GM21515 (cell line): Measurements from ENCODE around the gene GFPT1.

ENCODE experiments used
- ATAC-seq: cut with Tn5 transposase; IDR thresholded peaks from one replicate; pipeline ENCODE4 v1.9.1; 2021; ENCODE audit not compliant: unreplicated experiment

GFPT1 gene

GRCh38 chr2:69292256-69292655 lies 94.8 kb downstream of the GFPT1 start:
- ATAC-seq, result no peak

- ATAC-seq, result no peak
Observed at GRCh38 chr2:69291721-69292120, 95.3 kb downstream of the GFPT1 start.

DNA sequence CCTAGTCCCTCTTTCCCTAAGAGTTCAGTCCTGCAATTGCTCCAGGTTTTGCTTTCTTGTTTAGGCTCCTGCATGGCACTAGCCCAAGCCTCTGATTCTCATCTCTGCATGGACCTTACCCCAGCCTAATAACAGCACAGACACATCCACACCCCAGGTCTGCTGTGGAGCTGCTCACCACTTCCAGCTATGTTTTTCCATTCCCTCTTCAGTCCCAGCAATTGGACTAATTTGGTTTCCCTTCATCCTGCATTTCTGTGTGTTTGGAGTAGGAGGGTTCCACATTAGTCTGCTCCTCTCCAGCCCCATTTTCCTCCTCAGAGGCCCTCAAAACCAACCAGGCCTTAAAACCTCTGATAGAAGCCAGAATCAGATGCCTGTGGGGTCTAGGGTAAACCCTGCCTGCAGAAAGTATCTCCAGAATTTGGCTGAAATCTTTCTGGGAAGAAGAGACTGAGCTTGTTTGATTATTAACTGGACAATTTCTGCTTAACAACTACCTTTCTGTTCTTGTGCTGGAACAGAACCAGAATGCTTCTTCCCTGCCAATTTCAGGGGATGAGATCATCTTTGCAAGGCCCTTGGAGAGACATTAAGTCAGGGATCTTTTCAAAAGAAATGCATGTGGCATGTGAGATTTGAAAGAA lies 95.9 kb downstream of the GFPT1 start:
- no peak for ATAC-seq

DNA sequence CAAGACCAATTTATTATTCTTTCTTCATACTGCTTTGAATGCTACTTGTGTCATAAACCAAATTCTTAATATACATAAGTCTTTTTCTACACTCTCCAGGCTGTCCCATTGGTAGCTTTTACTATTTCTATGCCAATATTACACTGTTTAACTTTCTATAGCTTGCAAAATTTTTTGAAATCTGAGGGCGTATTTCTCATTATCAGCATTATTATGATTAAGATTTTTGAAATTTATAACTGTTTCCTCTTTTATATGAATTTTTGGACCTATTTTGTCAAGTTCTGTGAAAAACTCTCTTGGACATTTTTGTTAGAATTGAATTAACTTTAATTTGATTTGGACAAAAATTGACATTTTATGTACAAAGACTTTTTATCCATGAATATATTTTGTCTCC lies 98.6 kb downstream of the GFPT1 start:
- ATAC-seq, result no peak

DNA sequence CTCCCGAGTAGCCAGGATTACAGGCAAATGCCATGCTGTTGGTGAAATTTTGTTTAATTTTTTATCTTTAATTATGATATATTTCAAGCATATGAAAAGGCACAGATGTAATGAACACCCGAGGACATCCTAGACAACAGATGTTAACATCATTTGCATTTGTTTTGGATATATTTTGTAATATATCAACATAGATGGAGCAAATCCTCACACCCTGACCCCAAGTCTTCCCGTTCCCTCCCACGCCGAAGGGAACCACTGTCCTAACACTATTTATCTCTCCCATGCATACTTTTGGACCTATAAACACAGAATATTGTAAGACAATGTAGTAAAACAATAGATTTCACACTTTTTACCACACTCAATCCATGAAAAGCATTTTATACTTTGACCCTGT lies 99.5 kb downstream of the GFPT1 start:
- no peak for ATAC-seq

- ATAC-seq, result no peak
Observed at GRCh38 chr2:69285379-69285894, 101.6 kb downstream of the GFPT1 start.

DNA sequence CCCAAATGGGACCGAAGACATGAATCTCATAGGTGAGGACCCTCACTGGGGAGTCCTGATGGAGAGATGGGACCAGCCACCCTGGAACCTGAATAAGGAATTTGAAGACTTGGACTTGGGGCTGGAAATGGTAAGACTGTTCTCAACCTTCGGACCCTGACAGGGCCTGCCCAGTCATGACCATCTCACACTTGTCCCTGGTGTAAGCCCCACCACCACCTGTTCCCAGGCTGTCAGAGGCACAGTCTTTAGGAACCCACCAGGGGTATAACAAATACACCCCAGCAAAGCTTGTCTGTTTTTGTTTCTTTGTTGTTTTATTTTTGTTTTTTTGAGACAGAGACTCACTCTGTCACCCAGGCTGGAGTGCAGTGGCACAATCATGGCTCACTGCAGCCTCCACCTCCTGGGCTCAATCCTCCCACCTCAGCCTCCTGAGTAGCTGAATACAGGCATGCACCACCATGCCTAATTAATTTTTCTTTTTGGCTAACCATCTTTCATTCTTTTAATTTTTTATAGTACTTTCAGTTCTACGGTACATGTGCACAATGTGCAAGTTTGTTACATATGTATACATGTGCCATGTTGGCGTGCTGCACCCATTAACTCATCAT lies 106.1 kb downstream of the GFPT1 start:
- no peak for ATAC-seq

DNA sequence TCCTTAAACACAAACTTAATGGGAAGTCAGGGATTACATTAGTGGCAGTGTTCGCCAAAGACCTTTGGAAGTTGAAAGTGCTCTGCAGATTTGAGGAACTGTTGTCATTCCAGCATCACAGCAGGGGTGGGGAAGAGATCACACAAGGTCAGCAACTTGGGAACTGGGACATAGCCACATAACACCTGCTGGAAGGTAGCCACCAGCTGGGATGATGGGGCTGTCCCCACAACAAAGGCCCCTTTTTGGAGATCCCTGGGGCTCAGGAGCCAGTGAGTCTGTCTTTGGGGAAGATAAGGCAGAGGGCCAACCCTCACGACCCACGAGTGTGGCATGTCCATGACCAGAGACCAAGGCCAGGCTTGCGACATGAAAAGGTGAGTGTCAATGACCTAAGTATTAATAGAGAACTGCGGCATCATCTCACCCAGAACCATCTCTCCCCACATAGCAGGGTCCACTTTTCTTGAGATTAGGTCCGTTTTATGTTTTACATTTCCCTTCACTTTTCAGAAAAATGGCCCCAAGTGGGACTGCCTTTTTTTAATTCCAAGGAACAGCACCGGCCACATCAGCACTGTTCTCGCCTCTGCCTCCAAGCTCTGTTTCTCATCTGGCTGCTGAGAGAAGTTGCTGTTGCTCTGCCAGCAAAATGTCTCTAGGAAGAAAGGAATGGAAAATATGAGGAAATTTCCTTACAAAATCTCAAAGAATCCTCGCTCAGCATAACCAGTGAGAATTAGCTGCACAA lies 106.9 kb downstream of the GFPT1 start:
- no peak for ATAC-seq

GRCh38 chr2:69279211-69279610 lies 107.8 kb downstream of the GFPT1 start:
- ATAC-seq, result no peak

GRCh38 chr2:69278366-69278765 lies 108.7 kb downstream of the GFPT1 start:
- ATAC-seq, result no peak

DNA sequence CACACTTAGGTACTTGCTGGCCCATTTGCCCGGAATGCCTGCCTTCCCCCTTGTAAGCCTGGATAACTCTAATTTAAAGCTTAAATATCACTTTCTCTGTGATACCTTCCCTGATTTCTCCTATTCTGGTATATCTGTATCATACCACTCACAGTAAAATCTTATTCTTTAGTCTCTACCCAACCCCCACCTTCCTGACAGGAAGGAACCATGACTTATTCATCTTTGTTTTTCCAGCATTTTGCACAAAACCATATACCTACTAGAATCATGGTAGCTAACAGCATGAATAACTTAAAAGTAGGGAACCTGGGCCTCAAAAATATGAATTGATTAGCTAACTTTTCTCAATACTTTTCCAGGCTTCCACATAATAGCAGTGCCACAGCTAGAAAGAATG lies 111.5 kb downstream of the GFPT1 start:
- no peak for ATAC-seq

GRCh38 chr2:69272803-69273471 lies 114.1 kb downstream of the GFPT1 start:
- ATAC-seq, result no peak

GRCh38 chr2:69271831-69272257 lies 115.2 kb downstream of the GFPT1 start:
- ATAC-seq, result no peak
